GM23248 (cell line): ENCODE data around the gene CORIN.

Experiments
- EZH2 ChIP-seq: fragments of 200-600 bp; sonication (generic); IDR thresholded peaks from 2 replicates; pipeline ENCODE4 v1.6.1; 2018; ENCODE audit warnings: antibody characterized with exemption, mild to moderate bottlenecking; ENCODE audit not compliant: insufficient read depth, poor library complexity, severe bottlenecking
- EZH2phosphoT487 ChIP-seq: fragments of 200-600 bp; sonication (generic); IDR thresholded peaks from 2 replicates; pipeline ENCODE4 v1.6.1; 2018; ENCODE audit warnings: antibody characterized with exemption, moderate library complexity, mild to moderate bottlenecking, low read depth; ENCODE audit not compliant: insufficient read depth

GRCh38 chr4:47718696-47719095 is 119.2 kb downstream of the CORIN start:
- no peak for TF ChIP-seq EZH2phosphoT487
- TF ChIP-seq EZH2, result no peak
